HG02759 (cell line): ENCODE data around the gene LTBP2.

ENCODE experiments used
- ATAC-seq: cut with Tn5 transposase; IDR thresholded peaks from one replicate; pipeline ENCODE4 v1.9.1; 2021; ENCODE audit warnings: mild to moderate bottlenecking, moderate library complexity; ENCODE audit not compliant: unreplicated experiment

LTBP2 gene

GRCh38 chr14:74611650-74612349 is at the start of gene LTBP2:
Gene LTBP2 (minus strand): TSS chr14:74612237. CDS start chr14:74611944, 293 bp downstream.
- no peak for ATAC-seq

- ATAC-seq, result no peak
Observed at GRCh38 chr14:74660863-74661262, 48.8 kb upstream of the LTBP2 start.

- ATAC-seq, result no peak
Observed at GRCh38 chr14:74660167-74660566, 48.1 kb upstream of the LTBP2 start.

GRCh38 chr14:74658535-74659131 is 46.6 kb upstream of the LTBP2 start:
- no peak for ATAC-seq

DNA sequence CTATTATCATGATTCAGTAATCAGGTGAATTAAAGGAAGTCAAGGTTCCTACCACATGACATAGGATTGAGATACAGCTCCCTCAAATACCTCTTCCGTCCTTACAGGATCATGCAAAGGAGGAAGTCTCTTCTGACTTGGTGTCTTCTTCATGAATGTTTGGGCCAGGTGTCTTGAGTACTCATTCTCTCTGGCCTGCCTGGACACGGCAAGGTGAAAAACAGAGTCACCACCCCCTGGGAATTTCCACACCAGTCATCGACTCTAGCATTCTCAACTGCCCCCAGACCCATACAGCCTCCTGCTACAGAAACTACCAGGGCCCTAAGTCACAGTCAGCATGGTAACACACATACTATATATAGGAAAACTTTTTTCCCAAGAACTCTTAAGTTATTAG is 44.9 kb upstream of the LTBP2 start:
- ATAC-seq, result no peak

GRCh38 chr14:74655599-74656395 is 43.8 kb upstream of the LTBP2 start:
- no peak for ATAC-seq

- ATAC-seq, result no peak
Observed at GRCh38 chr14:74654931-74655330, 42.9 kb upstream of the LTBP2 start.

DNA sequence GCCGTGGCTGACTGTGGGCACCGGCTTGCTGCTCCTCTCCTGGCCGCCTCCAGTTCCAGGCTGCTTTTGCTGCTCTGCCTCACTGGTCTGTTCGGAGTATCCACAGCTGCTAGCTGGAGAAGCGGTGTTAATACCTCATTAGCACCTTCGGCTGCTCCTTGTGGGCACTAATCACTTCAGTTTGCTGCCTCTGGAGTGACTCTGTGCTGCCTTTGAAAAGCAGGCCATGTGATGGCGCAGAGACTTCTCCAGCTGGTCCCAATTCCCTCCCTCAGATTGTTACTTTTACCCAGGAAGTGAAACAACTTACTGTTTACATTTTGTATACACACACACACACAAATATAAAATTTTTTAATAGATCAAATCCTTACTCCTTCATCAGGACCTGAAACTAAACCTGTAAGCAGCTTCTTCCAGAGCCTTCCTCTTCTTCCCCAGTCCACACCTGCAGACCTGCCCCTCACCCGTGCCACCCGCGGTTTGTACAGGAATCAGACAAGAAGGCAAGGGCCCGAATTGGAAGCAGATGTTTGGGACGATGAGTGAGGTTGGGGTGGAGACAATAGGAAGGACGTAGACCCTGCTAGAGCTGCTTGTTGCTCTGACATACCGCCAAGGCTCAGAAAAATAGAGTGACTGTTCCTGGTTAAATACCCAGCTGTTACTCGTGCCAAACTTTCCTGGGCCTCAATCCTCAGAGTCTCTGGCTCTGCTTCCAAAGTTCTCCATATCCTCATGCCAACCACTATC is 41.5 kb upstream of the LTBP2 start:
- ATAC-seq, result no peak

- ATAC-seq, result no peak
Observed at GRCh38 chr14:74652541-74652940, 40.5 kb upstream of the LTBP2 start.

GRCh38 chr14:74650927-74651686 is 39.1 kb upstream of the LTBP2 start:
- no peak for ATAC-seq

DNA sequence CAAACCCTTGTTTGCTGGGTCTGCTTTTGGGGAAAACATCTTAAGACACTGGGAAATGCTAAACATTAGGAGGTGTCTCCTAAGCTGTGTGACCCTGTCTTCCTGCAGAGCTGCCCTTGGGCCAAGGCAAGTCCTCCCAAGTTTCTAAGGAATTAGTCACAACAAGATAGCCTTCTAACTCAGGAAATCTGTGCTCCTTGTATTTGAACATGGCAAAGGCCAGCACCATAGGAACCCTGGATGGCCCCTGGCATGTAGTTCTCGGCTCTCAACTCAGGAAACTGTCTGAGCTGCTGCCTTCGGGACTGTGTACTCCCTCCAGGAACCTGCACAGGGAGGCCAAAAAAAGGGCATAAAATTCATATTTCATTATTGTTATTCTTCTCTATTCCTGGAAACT is 37.6 kb upstream of the LTBP2 start:
- no peak for ATAC-seq

DNA sequence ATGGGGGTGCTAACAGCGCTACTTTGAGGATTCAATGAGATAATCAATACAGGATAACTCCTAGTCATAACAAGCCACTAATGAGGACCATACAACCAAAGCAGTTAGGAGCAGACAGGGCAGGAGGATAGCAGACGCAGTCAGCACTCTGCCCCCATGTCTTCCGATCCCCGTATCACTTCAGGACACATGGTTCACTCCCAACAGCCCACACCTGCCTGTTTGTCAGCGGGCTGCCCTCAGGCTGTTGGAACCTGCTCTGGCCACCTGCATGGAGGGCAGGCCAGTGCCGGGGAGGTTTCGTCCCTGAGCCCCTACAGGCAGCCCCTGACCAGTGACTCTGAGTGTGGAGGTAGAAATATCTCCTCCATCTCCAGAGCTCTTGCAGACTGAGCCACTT is 37.1 kb upstream of the LTBP2 start:
- no peak for ATAC-seq

DNA sequence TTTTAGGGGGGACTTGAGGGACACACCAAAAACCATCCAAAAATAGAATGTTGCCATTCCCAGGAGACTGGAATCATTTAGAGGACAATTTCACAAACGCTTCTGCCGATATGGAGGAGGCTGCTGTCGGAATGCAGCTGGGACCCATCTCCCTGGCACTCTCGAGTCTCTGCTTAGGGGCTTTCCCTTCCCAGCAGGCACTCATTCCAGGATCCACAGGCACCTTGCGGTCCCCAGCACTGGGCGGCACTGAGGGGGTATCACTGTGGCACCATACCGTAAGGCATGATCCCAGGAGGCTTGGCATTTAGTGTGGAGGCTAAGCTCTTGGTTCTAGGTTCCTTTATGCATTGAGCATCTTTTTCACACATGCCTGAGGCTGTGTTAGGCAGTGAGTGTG is 36.6 kb upstream of the LTBP2 start:
- ATAC-seq, result no peak

DNA sequence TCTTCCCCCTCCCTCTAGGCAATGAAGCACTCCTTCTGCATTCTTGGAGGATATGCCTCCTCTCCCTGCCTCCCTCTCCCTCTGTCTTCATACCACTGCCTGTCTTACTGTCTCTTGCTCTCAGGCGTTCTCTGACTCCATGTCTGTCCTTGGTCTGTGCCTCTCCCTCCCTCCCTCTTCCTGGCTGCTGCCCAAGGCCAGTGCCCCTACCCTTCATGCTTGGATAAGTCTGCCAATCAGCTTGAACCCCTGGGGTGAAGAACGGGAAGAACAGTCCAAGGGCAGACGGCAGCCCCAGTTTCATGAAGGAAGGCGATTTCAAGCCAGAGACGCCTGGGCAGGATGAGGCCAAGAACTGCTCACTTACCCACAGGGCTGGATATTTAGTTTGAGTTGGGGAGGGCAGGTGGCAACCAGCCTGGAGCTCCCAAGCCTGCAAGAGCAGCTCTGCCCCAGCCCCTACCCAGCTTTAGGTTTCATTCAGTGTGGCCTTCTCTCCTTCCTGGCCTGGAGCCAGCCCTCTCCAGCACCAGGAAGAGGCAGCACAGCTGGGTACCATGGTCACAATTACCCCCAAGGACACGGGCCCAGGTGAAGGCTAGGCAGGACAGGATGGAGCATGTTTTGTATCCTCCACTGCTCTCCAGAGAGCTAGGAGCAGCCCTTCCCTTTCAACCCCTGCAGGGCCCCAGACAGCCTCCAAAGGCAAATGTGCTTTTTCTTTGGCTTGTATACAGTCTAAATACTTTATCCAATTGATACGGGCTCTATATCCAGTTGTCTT is 35.8 kb upstream of the LTBP2 start:
- ATAC-seq, result no peak

DNA sequence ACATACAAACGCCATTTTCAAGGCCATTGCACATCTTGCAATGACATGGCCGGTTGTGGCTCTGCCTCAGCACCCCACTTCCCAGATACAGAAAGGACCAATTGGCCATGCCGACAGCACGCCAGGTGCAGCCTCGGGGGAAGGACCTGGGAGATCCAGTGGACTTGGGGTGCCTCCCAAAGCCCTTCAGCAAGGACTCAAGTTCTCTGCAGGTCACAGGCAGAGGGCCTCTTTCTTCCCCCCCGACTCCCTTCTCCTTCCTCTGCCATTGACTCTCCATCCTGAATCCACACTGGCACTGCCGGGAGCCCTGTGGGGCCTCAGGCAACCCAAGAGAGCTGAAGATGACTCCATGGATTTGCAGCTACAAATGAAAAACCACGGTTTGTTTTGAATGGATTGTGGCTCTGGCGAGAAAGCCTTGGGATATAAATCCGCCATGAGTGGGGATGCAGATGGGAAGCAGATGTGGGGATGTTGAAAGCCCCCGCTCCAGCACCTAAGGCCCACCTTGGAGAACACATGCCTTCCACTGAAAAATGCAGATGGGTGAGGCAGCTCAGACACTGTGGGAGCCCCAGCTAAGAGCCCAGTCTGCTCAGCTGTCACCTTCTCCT is 35.1 kb upstream of the LTBP2 start:
- no peak for ATAC-seq

DNA sequence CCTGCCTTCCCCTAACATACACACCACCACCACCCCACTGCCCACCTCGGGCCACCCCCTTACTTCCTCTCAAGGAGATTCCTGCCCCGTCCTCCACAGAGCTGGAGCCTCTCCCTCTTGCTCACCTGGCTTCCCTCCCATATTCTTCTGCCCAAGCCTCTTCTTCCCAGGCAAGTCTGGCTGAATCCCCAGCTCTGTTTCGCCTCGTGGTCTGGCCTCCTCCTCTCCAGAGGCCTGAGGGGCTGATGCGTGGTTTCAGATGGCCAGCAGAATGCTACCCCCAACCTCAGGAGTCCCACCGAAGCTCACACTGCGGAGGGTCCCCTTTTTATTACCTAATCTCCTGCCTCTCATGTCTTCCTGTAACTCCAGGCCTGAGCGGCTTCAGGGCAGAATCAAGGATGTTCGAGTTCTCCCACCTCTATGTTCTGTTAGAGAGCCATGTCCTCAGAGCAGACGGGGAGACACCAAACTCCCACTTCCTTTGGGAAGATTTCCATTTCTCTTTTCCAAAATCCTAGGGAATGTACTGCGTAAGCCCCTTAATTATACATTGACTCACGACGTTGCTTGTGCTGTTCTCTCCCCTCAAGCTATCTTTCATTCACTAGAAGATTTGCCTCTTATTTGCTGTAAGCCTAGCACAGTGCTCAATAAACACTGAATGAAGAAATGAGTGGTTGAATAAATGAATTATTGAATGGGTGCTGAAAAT is 33.9 kb upstream of the LTBP2 start:
- no peak for ATAC-seq

- no peak for ATAC-seq
Observed at GRCh38 chr14:74645244-74645643, 33.2 kb upstream of the LTBP2 start.

DNA sequence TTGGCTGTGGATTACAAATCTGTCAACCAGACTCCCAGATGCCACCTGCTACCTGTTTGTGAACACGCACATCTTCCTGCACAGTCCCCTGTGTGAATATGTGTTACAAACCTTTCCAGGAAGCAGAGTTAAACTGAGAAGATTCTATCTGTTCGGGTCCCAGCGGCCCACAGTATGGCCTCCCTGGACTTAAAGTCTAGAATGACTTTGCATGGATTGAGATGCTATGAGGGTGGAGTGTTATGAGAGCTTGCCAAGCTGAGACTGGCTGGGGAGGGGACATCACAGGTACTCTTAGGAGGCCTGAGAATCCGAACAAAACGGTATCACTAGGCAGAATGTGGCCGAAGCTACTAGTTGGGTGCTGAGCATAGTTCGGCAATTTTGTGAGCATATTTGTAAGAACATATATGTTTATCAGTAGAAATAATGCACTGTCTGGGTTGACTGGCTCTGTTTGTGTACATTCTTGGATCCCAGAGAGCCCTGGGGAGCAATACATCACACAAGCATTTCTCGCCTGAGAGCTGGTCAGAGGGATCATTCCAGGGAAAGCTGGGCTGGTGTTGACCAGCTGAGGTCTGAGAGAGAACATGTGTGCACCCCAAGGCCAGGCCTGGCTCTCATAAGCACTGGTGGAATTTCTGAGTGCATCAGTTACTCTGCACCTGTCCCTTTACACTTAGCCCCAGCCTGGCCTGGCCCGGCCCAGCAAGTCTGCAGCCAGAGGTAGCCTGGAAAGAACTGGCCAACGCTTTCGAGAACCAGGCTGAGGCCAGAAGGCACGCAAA is 29.8 kb upstream of the LTBP2 start:
- ATAC-seq, result no peak
